ENCODE measurements around the gene NPAS1. TPM values are rescaled to one million over a fixed set of nuclear protein-coding genes. Genes with fewer than 3 reads are reported as not detected.

The NPAS1 gene
- total and polyA plus RNA-seq, 4 donors: 0.31 to 1.2 (median 0.70) TPM

DNA sequence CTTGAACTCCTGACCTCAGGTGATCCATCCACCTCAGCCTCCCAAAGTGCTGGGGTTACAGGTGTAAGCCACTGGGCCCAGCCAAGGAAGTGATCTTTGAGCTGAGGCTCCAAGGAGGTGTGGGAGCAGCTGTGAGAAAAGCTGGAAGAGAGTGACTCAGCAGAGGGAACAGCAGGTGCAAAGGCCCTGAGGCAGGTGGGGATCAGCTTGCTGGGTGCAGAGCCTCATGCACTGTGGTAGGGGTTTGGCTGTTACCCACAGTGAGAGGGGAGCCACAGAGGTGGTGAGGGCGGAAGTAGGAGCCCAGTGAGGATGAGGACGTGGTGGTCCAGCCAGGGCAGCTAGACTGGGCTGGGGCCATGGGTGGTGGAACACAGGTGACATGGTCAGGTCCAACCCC, 6.5 kb downstream of the NPAS1 start:
- ATAC-seq (ENCODE audit: insufficient read depth, low FRiP score): no peak
- TF ChIP-seq, protein P1, sequence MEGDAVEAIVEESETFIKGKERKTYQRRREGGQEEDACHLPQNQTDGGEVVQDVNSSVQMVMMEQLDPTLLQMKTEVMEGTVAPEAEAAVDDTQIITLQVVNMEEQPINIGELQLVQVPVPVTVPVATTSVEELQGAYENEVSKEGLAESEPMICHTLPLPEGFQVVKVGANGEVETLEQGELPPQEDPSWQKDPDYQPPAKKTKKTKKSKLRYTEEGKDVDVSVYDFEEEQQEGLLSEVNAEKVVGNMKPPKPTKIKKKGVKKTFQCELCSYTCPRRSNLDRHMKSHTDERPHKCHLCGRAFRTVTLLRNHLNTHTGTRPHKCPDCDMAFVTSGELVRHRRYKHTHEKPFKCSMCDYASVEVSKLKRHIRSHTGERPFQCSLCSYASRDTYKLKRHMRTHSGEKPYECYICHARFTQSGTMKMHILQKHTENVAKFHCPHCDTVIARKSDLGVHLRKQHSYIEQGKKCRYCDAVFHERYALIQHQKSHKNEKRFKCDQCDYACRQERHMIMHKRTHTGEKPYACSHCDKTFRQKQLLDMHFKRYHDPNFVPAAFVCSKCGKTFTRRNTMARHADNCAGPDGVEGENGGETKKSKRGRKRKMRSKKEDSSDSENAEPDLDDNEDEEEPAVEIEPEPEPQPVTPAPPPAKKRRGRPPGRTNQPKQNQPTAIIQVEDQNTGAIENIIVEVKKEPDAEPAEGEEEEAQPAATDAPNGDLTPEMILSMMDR (IDR thresholded peaks at IDR 0.05; ENCODE audit: control extremely low read depth, extremely low read depth): no peak
- no peaks in the 10 kb centered on the region for H3K36me3 ChIP-seq (ENCODE audit: control insufficient read depth in 4 of 4, insufficient read depth in 4 of 4, low read length in 4 of 4)
- no peak overlapping the region for H3K4me3 ChIP-seq
- peaks cover 0 to 3% (median 0%) of the 10 kb centered on the region in 5 donors for H3K4me1 ChIP-seq (ENCODE audit: control insufficient read depth in 5 of 5, insufficient read depth in 5 of 5, low read length in 5 of 5)
- H3K27me3 ChIP-seq (ENCODE audit: control insufficient read depth in 3 of 3, insufficient read depth in 3 of 3, low read length in 2 of 3): peaks cover 5 to 57% (median 38%) of the 10 kb centered on the region in 3 donors
- H3K27ac ChIP-seq (ENCODE audit: low read depth in 1 of 2, low read length in 1 of 2): no peak overlapping the region
- H3K9ac ChIP-seq (ENCODE audit: insufficient read depth in 1 of 2, low read length in 2 of 2): no peak overlapping the region
- H3K9me3 ChIP-seq (ENCODE audit: control insufficient read depth in 4 of 4, insufficient read depth in 3 of 4, low read length in 3 of 4): peaks cover 0 to 7% (median 0%) of the 10 kb centered on the region in 4 donors
- WGBS, 2 donors: 82 to 88% methylated on average over 2 of the region's 2 CpGs
- DNase-seq: no peak

GRCh38 chr19:47026889-47027288, 7.3 kb downstream of the NPAS1 start:
- H3K4me1 ChIP-seq (ENCODE audit: control insufficient read depth in 5 of 5, insufficient read depth in 5 of 5, low read length in 5 of 5): no peaks in the 10 kb centered on the region
- no peaks in the 10 kb centered on the region for H3K36me3 ChIP-seq (ENCODE audit: control insufficient read depth in 4 of 4, insufficient read depth in 4 of 4, low read length in 4 of 4)
- ATAC-seq (ENCODE audit: insufficient read depth, low FRiP score): no peak

DNA sequence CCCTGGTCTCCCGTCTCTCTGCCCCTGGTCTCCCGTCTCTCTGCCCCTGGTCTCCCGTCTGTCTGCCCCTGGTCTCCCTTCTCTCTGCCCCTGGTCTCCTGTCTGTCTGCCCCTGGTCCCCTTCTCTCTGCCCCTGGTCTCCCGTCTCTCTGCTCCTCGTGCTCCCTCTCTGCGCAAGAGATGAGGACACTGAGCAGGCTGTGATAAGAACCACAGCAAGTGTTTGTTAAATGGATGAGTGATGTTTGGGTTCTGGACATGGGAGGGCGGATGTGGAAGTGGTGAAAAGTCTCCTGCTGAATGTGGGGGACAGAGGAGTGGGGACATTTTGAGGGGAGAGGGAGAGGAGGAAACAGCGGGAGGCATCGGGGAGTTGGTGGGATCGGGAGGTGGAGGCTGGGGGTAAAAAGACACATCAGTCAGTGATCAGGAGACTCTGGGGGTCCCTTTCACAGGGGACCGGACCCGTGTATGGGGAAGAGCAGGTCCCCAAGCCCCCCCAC, 8.0 kb downstream of the NPAS1 start:
- Histone ChIP-seq H3K9me3 (ENCODE audit: control insufficient read depth in 4 of 4, insufficient read depth in 3 of 4, low read length in 3 of 4) (peaks cover 0 to 7% (median 0%) of the 10 kb centered on the region in 4 donors), H3K27me3 (ENCODE audit: control insufficient read depth in 3 of 3, insufficient read depth in 3 of 3, low read length in 2 of 3) (peaks cover 0 to 46% (median 28%) of the 10 kb centered on the region in 3 donors), H3K27ac (ENCODE audit: low read depth in 1 of 2, low read length in 1 of 2) (no peak overlapping the region), H3K9ac (ENCODE audit: insufficient read depth in 1 of 2, low read length in 2 of 2) (no peak overlapping the region), H3K36me3 (ENCODE audit: control insufficient read depth in 4 of 4, insufficient read depth in 4 of 4, low read length in 4 of 4) (no peaks in the 10 kb centered on the region), H3K4me3 (no peak overlapping the region), H3K4me1 (ENCODE audit: control insufficient read depth in 5 of 5, insufficient read depth in 5 of 5, low read length in 5 of 5) (no peaks in the 10 kb centered on the region)
- TF ChIP-seq, protein P1 (IDR thresholded peaks at IDR 0.05; ENCODE audit: control extremely low read depth, extremely low read depth): no peak
- ATAC-seq (ENCODE audit: insufficient read depth, low FRiP score) (no peak), DNase-seq (no peak)
- 17 to 28% methylated on average over 10 to 12 of the region's 12 CpGs for WGBS, 2 donors

More at GRCh38 chr19:47026889-47027288, 7.3 kb downstream of the NPAS1 start:
- no peak overlapping the region for H3K27ac ChIP-seq (ENCODE audit: low read depth in 1 of 2, low read length in 1 of 2)
- DNase-seq: no peak
- H3K9ac ChIP-seq (ENCODE audit: insufficient read depth in 1 of 2, low read length in 2 of 2): no peak overlapping the region
- WGBS, 2 donors: 92 to 93% methylated on average over 8 of the region's 8 CpGs
- no peak overlapping the region for H3K4me3 ChIP-seq
- peaks cover 0 to 7% (median 0%) of the 10 kb centered on the region in 4 donors for H3K9me3 ChIP-seq (ENCODE audit: control insufficient read depth in 4 of 4, insufficient read depth in 3 of 4, low read length in 3 of 4)
- H3K27me3 ChIP-seq (ENCODE audit: control insufficient read depth in 3 of 3, insufficient read depth in 3 of 3, low read length in 2 of 3): peaks cover 0 to 53% (median 34%) of the 10 kb centered on the region in 3 donors
- TF ChIP-seq, protein P1 (IDR thresholded peaks at IDR 0.05; ENCODE audit: control extremely low read depth, extremely low read depth): no peak

GRCh38 chr19:47028195-47028601, 8.6 kb downstream of the NPAS1 start:
- no peak for ATAC-seq (ENCODE audit: insufficient read depth, low FRiP score)
- H3K4me3 ChIP-seq: no peak overlapping the region
- WGBS, 2 donors: 10 to 14% methylated on average over 10 to 14 of the region's 14 CpGs
- H3K36me3 ChIP-seq (ENCODE audit: control insufficient read depth in 4 of 4, insufficient read depth in 4 of 4, low read length in 4 of 4): no peaks in the 10 kb centered on the region
- H3K4me1 ChIP-seq (ENCODE audit: control insufficient read depth in 5 of 5, insufficient read depth in 5 of 5, low read length in 5 of 5): no peaks in the 10 kb centered on the region
- H3K27me3 ChIP-seq (ENCODE audit: control insufficient read depth in 3 of 3, insufficient read depth in 3 of 3, low read length in 2 of 3): peaks cover 0 to 40% (median 22%) of the 10 kb centered on the region in 3 donors
- DNase-seq: no peak
- H3K9me3 ChIP-seq (ENCODE audit: control insufficient read depth in 4 of 4, insufficient read depth in 3 of 4, low read length in 3 of 4): peaks cover 0 to 7% (median 0%) of the 10 kb centered on the region in 4 donors
- H3K27ac ChIP-seq (ENCODE audit: low read depth in 1 of 2, low read length in 1 of 2): no peak overlapping the region
- no peak overlapping the region for H3K9ac ChIP-seq (ENCODE audit: insufficient read depth in 1 of 2, low read length in 2 of 2)
- TF ChIP-seq, protein P1 (IDR thresholded peaks at IDR 0.05; ENCODE audit: control extremely low read depth, extremely low read depth): no peak

All from lung (tissue), 12 donors.